Cardiac muscle cell (in vitro differentiated cells and primary cell): ENCODE data around the gene FBH1. TPM values are rescaled to one million over a fixed set of nuclear protein-coding genes. Genes with fewer than 3 reads are reported as not detected.

Source experiments
- DNase-seq, 2 donors: peaks; one replicate each; pipeline versions ENCODE4 v3.0.0 to v3.0.0-alpha.2; 2010 to 2017; ENCODE audit warnings: low read depth in 1 of 2, low spot score in 1 of 2
- H3K27ac ChIP-seq: fragments of 200-600 bp; sonication (generic); 2 replicates; pipeline ENCODE4 v1.5.1; 2016
- H3K27me3 ChIP-seq: fragments of 200-600 bp; sonication (generic); 2 replicates; pipeline ENCODE4 v1.6.0; 2016; ENCODE audit warnings: control low read depth
- H3K36me3 ChIP-seq: fragments of 200-600 bp; sonication (generic); 2 replicates; pipeline ENCODE4 v1.5.1; 2016; ENCODE audit warnings: control low read depth
- H3K4me1 ChIP-seq: fragments of 200-600 bp; sonication (generic); 2 replicates; pipeline ENCODE4 v1.8.1; 2017; ENCODE audit warnings: low read depth, mild to moderate bottlenecking, mixed run types
- H3K4me3 ChIP-seq: fragments of 200-600 bp; sonication (generic); 2 replicates; pipeline ENCODE4 v1.5.1; 2016; ENCODE audit warnings: mild to moderate bottlenecking
- H3K9me3 ChIP-seq: fragments of 200-600 bp; sonication (generic); 2 replicates; pipeline ENCODE4 v1.5.1; 2017; ENCODE audit warnings: low read depth, mild to moderate bottlenecking, control low read depth
- polyA plus RNA-seq: library from polyadenylated mRNA; unstranded; fragments of >200 nt; fragmentation: Nextera tagmentation; extraction: Ambion mirVana; gene quantifications from 2 replicates; pipeline ENCODE4 v1.2.1, GENCODE V29; 2016
- total RNA-seq: library from RNA; depleted of rRNA; stranded (reverse); fragments of >200 nt; gene quantifications from 2 replicates; pipeline ENCODE4 v1.2.3, GENCODE V29; 2016
- TF ChIP-seq, protein P1 (sequence below): IDR thresholded peaks from 2 replicates; pipeline ENCODE4 v1.5.1; 2012; ENCODE audit warnings: low read depth, mild to moderate bottlenecking, low read length

The FBH1 gene
- total and polyA plus RNA-seq, 2 experiments from 2014 or later: 185 to 196 TPM

DNA sequence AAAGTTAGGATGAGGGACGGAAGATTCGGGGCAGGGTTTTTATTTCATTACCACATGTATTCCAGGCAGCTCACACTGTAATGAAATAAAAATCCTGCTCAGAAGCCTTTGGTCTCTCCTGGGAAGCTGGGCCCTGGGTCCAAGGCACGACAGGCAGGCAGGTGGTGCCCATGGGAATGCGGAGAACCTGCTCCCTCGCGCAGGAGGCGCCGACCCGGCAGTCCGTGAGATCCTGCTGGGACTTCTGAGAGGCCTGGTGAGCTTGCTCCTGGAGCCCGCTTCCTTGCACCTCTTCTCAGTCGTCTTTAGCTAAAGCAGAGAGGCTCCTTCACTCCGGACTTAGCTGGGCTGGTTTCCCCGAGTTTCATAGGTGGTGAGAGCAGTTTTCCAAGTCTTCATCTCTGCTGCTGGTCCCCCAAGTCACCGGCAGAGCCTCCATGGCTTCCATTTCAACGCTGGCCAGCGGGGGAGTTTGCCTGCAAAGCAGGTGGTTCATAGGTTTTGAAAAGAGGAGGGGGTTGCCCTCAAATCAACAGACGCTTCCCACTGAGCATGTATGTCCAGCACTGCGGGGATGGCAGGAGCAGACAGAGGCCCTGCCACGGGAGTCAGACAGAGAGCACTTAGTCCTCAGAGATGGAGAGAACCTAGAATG, 62.8 kb downstream of the FBH1 start:
- no peaks in the 10 kb centered on the region for H3K27me3 ChIP-seq
- no peak overlapping the region for H3K27ac ChIP-seq
- H3K4me3 ChIP-seq: no peak overlapping the region
- TF ChIP-seq, protein P1, sequence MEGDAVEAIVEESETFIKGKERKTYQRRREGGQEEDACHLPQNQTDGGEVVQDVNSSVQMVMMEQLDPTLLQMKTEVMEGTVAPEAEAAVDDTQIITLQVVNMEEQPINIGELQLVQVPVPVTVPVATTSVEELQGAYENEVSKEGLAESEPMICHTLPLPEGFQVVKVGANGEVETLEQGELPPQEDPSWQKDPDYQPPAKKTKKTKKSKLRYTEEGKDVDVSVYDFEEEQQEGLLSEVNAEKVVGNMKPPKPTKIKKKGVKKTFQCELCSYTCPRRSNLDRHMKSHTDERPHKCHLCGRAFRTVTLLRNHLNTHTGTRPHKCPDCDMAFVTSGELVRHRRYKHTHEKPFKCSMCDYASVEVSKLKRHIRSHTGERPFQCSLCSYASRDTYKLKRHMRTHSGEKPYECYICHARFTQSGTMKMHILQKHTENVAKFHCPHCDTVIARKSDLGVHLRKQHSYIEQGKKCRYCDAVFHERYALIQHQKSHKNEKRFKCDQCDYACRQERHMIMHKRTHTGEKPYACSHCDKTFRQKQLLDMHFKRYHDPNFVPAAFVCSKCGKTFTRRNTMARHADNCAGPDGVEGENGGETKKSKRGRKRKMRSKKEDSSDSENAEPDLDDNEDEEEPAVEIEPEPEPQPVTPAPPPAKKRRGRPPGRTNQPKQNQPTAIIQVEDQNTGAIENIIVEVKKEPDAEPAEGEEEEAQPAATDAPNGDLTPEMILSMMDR: no peak
- no peaks in the 10 kb centered on the region for H3K36me3 ChIP-seq
- no peaks in the 10 kb centered on the region for H3K4me1 ChIP-seq
- DNase-seq: no peak
- no peaks in the 10 kb centered on the region for H3K9me3 ChIP-seq

DNA sequence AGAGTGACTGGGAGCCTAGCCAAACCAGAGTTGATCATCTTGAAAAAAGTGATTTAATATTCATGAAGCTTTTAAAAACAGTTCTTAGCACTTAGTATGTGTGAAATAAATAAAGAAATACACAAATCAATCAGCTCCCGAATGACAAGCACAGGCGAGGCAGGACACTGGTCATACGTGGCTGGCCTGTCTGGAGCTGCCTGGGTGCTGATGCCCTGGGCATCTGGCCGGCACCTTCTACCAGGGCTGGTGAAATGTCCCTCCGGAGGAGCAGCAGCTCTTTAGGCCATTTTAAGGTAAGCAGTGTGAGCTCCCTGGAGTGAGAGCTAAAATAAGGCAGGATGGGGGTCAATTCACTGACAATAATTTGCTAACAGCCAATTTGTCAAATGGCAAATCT, 63.6 kb downstream of the FBH1 start:
- DNase-seq: no peak
- H3K27ac ChIP-seq: no peak overlapping the region
- H3K4me1 ChIP-seq: no peaks in the 10 kb centered on the region
- H3K36me3 ChIP-seq: no peaks in the 10 kb centered on the region
- no peak overlapping the region for H3K4me3 ChIP-seq
- TF ChIP-seq, protein P1: no peak
- no peaks in the 10 kb centered on the region for H3K27me3 ChIP-seq
- no peaks in the 10 kb centered on the region for H3K9me3 ChIP-seq

DNA sequence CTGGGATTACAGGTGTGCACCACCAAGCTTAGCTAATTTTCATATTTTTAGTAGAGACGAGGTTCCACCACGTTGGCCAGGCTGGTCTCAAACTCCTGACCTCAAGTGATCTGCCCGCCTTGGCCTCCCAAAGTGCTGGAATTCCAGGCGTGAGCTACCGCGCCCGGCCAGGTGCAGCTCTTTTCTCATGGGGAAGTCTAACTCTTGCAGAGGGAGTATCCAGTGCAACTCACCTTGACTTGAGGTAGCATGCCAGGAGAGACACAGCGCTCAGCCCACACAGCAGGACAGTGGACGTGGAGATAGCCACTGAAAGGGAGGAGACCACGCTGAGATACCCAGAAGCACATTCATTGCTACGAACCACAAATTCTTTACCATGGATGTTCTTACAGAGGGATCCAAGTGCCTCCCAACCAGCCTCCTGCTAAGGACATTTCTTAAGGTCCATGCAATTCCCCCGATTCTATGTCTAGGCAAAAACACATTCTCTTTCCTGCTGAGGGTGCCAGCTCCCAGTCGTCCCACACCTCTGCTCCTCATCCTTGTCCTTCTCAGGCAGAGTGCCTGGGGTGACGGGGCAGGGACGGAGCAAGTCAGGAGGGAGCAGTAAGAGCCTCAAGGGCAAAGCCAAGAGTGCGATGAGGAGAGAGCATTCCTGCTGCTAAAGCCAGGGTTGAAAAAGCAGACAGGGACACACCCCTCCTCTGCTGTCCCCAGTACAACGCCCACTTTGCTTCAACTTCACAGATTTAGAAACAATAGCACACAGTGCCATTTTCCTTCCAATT, 66.3 kb downstream of the FBH1 start:
- DNase-seq: no peak
- no peaks in the 10 kb centered on the region for H3K27me3 ChIP-seq
- H3K4me3 ChIP-seq: no peak overlapping the region
- H3K4me1 ChIP-seq: no peaks in the 10 kb centered on the region
- H3K36me3 ChIP-seq: no peaks in the 10 kb centered on the region
- H3K27ac ChIP-seq: no peak overlapping the region
- H3K9me3 ChIP-seq: no peaks in the 10 kb centered on the region
- TF ChIP-seq, protein P1: no peak

DNA sequence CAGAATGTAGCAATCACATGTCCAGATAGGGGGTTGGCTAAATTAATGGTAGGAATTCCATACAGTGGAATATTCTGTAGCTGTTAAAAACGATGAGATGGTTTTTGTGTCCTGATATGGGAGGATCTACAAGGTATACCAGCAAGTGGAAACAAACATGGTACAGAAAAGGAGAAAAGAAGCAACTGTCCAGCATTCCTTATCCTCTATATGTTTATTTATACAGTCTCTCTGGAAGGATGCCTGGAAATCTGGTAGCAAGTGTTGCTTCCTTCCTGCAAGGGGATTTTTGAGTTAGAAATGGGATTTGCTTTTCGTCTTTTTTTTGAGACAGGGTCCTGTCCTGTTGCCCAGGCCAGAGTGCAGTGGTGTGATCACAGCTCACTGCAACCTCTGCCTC, 68.0 kb downstream of the FBH1 start:
- no peak overlapping the region for H3K4me3 ChIP-seq
- no peaks in the 10 kb centered on the region for H3K9me3 ChIP-seq
- DNase-seq: peak in 1 of 2 donors; percentile 55
- H3K36me3 ChIP-seq: no peaks in the 10 kb centered on the region
- H3K4me1 ChIP-seq: no peaks in the 10 kb centered on the region
- TF ChIP-seq, protein P1: no peak
- no peaks in the 10 kb centered on the region for H3K27me3 ChIP-seq
- no peak overlapping the region for H3K27ac ChIP-seq

DNA sequence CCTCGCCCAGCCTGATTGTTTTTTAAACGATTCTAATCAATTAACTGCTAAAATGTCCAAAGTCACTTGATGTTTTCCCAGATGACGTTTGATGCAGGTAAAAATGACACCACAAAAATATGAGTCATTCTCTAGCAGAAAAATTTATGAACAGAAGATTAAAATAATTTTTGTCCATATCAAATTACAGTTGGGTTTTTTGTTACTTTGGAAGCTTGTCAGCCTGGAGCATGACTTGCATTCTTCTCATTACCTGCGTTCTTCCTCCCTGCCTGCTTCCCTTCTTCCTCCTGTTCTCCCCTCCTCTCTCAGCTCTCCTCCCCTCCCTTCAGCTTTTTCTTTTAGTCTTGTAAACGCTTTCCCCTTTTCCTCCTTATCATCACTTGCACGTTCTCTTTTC, 68.6 kb downstream of the FBH1 start:
- TF ChIP-seq, protein P1: no peak
- DNase-seq: no peak
- Histone ChIP-seq H3K4me3 (no peak overlapping the region), H3K9me3 (no peaks in the 10 kb centered on the region), H3K27ac (no peak overlapping the region), H3K27me3 (no peaks in the 10 kb centered on the region), H3K4me1 (no peaks in the 10 kb centered on the region), H3K36me3 (no peaks in the 10 kb centered on the region)
